ENCODE measurements around the gene PTPRK. TPM values are rescaled to one million over a fixed set of nuclear protein-coding genes. Genes with fewer than 3 reads are reported as not detected.

The PTPRK gene
- total RNA-seq (2014; rRNA removed; shearing (Covaris generic)) = 36.9 and 44.0 TPM in 2 replicates

DNA sequence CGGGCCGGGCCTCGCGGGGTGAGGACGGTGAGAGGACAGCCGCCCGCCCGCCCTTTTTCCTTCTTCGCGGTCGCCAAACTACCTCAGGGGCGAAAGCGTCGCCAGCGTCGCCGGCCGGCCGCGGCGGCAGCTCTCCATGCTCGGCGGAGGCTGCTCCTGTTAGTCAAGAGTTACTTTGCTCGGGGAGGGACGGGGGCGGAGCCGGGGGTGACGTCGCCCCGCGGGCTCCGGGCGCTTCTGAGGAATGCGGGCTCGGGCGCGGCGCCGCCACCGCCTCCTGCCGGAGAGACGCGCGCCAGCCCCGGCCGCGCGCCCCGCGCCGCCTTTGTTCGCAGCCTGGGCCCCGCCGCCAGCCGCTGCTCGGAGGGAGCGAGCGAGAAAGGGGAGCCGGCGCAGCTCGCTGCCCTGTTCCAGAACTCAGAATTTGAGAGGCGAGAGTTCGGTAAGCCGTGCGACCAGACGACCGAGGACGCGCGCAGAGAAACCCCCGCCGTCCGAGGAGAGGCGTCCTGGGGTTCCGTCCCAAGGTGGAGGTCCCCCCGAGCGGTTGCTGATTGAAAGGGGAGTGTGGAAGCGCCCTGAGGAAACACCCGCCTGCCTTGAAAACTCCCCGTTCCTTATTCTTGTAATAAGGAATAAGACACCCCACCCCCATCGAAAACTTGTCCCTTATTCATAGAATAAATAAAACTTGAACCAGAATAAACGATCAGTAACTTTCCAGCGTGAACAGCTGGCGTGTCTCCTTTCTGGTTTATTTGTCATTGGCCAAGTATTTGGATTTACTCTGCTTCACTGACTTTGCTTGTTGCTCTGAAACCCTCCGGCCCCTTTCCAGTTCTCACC lies at the start of gene PTPRK:
TSS of gene PTPRK (minus strand) at position 164 of the 846 bp plus-strand sequence. CDS start 241 bp downstream, outside the sequence.
- no peaks in the 10 kb centered on the region for H3K27me3 ChIP-seq (ENCODE audit: control insufficient read depth, insufficient read depth, low read length)
- DNase-seq = peak; percentile 91
- H3K4me3 ChIP-seq (ENCODE audit: insufficient read depth, low read depth, low read length) = peak within 1 kb of the TSS; percentile 91
- no peaks in the 10 kb centered on the region for H3K36me3 ChIP-seq (replicated peaks; ENCODE audit: control insufficient read depth, insufficient read depth, low read length)

DNA sequence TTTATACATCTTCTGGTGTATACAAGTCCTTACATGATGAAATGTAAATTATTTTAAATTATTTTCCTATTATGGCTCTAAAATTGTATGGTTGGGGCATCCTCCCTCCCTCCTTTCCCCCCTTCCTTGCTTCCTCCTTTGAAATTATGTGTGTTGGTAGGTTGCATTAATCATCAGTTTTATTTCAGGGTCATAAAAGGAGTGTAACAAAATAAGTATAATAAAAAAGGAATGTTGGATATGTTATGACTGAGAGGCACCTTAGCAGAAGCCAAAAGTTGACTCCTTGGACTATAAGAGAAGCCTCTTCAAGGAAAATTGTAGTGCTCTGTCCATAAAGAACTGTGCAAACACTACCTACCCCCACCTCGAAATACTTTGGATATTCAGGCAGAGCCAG lies 46.6 kb upstream of the PTPRK start:
- Histone ChIP-seq H3K4me3 (ENCODE audit: insufficient read depth, low read depth, low read length) (no peak overlapping the region), H3K27me3 (ENCODE audit: control insufficient read depth, insufficient read depth, low read length) (no peaks in the 10 kb centered on the region), H3K36me3 (replicated peaks; ENCODE audit: control insufficient read depth, insufficient read depth, low read length) (no peaks in the 10 kb centered on the region)
- DNase-seq = no peak

DNA sequence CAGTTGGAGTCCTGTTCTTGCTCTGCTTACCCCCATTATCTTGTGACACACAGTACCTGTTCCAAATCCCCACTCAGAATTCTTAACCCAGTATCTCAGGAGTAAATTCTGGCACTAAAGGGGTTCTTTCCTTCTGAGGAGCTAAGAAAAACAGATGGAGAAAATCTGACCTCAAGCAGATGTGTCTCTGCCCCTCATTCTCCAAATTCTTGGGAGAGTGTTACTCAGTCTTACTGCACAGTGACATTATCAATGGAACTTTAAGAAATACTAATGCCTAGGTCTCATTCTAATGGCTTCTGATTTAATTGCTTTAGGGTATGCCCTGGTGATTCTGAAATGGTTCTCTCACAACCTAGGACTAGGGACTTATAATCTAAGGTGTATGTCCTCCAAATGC lies 40.6 kb upstream of the PTPRK start:
- no peak for DNase-seq
- no peak overlapping the region for H3K4me3 ChIP-seq (ENCODE audit: insufficient read depth, low read depth, low read length)
- H3K36me3 ChIP-seq (replicated peaks; ENCODE audit: control insufficient read depth, insufficient read depth, low read length) = no peaks in the 10 kb centered on the region
- no peaks in the 10 kb centered on the region for H3K27me3 ChIP-seq (ENCODE audit: control insufficient read depth, insufficient read depth, low read length)

DNA sequence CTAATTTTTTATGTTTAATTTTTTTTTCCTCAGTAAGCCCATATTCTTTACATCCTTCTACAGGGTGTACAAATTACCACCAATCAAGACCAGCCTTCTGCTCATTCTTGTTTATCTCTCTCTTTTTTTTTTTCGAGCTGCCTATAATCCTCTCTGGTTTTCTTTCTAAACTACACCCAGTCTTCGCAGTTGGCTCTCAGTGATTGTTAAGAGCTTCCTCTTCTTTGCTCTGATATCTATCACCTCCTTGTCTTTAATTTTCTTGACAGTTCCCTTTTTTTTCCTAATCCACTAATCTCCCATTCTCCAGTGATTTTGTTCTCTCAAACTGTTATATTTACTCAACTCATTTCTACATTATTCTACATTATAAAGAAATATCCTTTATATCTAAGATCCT lies 38.5 kb upstream of the PTPRK start:
- H3K36me3 ChIP-seq (replicated peaks; ENCODE audit: control insufficient read depth, insufficient read depth, low read length) = no peaks in the 10 kb centered on the region
- no peak for DNase-seq
- no peaks in the 10 kb centered on the region for H3K27me3 ChIP-seq (ENCODE audit: control insufficient read depth, insufficient read depth, low read length)

GRCh38 chr6:128558021-128558420 lies 37.6 kb upstream of the PTPRK start:
- no peak for DNase-seq
- H3K4me3 ChIP-seq (ENCODE audit: insufficient read depth, low read depth, low read length) = no peak overlapping the region
- H3K36me3 ChIP-seq (replicated peaks; ENCODE audit: control insufficient read depth, insufficient read depth, low read length) = no peaks in the 10 kb centered on the region
- no peaks in the 10 kb centered on the region for H3K27me3 ChIP-seq (ENCODE audit: control insufficient read depth, insufficient read depth, low read length)

More for the DNA sequence above, 38.5 kb upstream of the PTPRK start:
- no peak overlapping the region for H3K4me3 ChIP-seq (ENCODE audit: insufficient read depth, low read depth, low read length)

GRCh38 chr6:128557081-128557480 lies 36.7 kb upstream of the PTPRK start:
- Histone ChIP-seq H3K27me3 (ENCODE audit: control insufficient read depth, insufficient read depth, low read length) (no peaks in the 10 kb centered on the region), H3K4me3 (ENCODE audit: insufficient read depth, low read depth, low read length) (no peak overlapping the region), H3K36me3 (replicated peaks; ENCODE audit: control insufficient read depth, insufficient read depth, low read length) (no peaks in the 10 kb centered on the region)
- no peak for DNase-seq

DNA sequence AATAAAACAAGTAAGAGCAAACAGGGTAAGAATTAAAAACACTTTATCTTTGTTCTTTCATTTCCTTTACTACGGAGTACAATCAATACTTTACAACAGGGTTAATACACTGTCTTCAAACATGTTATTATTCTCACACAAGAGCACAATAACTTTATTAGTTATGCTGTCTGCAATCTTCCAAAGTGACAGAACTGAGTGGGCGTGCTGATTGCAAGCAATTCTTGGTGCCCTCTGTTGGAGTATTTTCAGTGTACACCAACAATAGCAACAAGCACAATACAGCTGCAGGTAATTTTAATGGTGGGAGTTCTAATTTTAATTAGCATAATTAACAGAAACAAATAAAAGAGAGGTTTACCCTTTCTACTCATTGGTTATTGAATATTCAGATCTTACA lies 33.9 kb upstream of the PTPRK start:
- Histone ChIP-seq H3K27me3 (ENCODE audit: control insufficient read depth, insufficient read depth, low read length) (no peaks in the 10 kb centered on the region), H3K4me3 (ENCODE audit: insufficient read depth, low read depth, low read length) (no peak overlapping the region), H3K36me3 (replicated peaks; ENCODE audit: control insufficient read depth, insufficient read depth, low read length) (no peaks in the 10 kb centered on the region)
- no peak for DNase-seq

- Histone ChIP-seq H3K27me3 (ENCODE audit: control insufficient read depth, insufficient read depth, low read length) (no peaks in the 10 kb centered on the region), H3K4me3 (ENCODE audit: insufficient read depth, low read depth, low read length) (no peak overlapping the region), H3K36me3 (replicated peaks; ENCODE audit: control insufficient read depth, insufficient read depth, low read length) (no peaks in the 10 kb centered on the region)
- DNase-seq = no peak
Measured at GRCh38 chr6:128541261-128541660, 20.9 kb upstream of the PTPRK start.

- Histone ChIP-seq H3K36me3 (replicated peaks; ENCODE audit: control insufficient read depth, insufficient read depth, low read length) (no peaks in the 10 kb centered on the region), H3K27me3 (ENCODE audit: control insufficient read depth, insufficient read depth, low read length) (no peaks in the 10 kb centered on the region), H3K4me3 (ENCODE audit: insufficient read depth, low read depth, low read length) (no peak overlapping the region)
- no peak for DNase-seq
Measured at GRCh38 chr6:128538763-128539162, 18.4 kb upstream of the PTPRK start.

- no peak for DNase-seq
- H3K27me3 ChIP-seq (ENCODE audit: control insufficient read depth, insufficient read depth, low read length) = no peaks in the 10 kb centered on the region
Measured at GRCh38 chr6:128532827-128533226, 12.4 kb upstream of the PTPRK start.

DNA sequence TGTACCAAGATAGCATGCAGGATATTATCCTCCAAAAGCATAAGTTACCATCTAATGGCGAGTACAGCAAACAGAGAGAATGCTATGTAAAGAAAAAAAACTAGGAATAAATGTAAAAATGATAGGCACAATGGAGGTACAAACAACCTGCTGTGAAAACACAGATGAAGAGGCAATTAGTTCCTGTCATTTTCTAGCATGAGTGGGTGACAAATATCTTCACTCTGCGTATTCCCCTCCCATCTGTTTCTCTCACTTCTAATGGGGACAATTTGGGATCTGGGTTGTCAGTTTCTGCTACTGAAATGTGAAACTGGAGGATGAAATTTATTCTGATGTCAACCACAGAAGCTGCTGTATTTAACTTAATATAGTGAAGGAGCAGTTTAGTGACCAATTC lies 11.7 kb upstream of the PTPRK start:
- no peak for DNase-seq
- Histone ChIP-seq H3K27me3 (ENCODE audit: control insufficient read depth, insufficient read depth, low read length) (no peaks in the 10 kb centered on the region), H3K4me3 (ENCODE audit: insufficient read depth, low read depth, low read length) (no peak overlapping the region), H3K36me3 (replicated peaks; ENCODE audit: control insufficient read depth, insufficient read depth, low read length) (no peaks in the 10 kb centered on the region)

More at GRCh38 chr6:128532827-128533226, 12.4 kb upstream of the PTPRK start:
- no peaks in the 10 kb centered on the region for H3K36me3 ChIP-seq (replicated peaks; ENCODE audit: control insufficient read depth, insufficient read depth, low read length)
- H3K4me3 ChIP-seq (ENCODE audit: insufficient read depth, low read depth, low read length) = no peak overlapping the region

DNA sequence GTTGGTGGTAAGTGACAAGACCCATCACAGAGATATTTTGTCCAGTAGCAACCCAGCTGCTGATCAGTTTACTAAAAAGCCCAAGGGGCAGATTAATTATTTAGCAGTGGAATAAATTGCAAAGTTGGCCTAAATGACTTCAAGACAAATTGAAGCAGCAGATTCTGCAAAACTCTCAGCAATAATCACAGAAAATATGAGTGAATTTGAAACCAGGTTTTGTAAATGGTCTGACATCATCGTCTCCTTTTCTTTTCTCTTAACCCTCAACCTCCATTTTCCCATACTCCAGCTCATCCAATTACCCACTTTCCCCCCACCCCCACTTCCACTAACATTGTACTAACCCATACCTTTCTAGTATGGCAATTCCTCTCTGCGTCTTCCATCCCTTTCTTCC lies 11.3 kb upstream of the PTPRK start:
- H3K36me3 ChIP-seq (replicated peaks; ENCODE audit: control insufficient read depth, insufficient read depth, low read length) = no peaks in the 10 kb centered on the region
- no peak overlapping the region for H3K4me3 ChIP-seq (ENCODE audit: insufficient read depth, low read depth, low read length)
- no peak for DNase-seq
- H3K27me3 ChIP-seq (ENCODE audit: control insufficient read depth, insufficient read depth, low read length) = no peaks in the 10 kb centered on the region

- H3K36me3 ChIP-seq (replicated peaks; ENCODE audit: control insufficient read depth, insufficient read depth, low read length) = no peaks in the 10 kb centered on the region
- no peaks in the 10 kb centered on the region for H3K27me3 ChIP-seq (ENCODE audit: control insufficient read depth, insufficient read depth, low read length)
- no peak overlapping the region for H3K4me3 ChIP-seq (ENCODE audit: insufficient read depth, low read depth, low read length)
- DNase-seq = no peak
Measured at GRCh38 chr6:128528241-128528640, 7.8 kb upstream of the PTPRK start.

DNA sequence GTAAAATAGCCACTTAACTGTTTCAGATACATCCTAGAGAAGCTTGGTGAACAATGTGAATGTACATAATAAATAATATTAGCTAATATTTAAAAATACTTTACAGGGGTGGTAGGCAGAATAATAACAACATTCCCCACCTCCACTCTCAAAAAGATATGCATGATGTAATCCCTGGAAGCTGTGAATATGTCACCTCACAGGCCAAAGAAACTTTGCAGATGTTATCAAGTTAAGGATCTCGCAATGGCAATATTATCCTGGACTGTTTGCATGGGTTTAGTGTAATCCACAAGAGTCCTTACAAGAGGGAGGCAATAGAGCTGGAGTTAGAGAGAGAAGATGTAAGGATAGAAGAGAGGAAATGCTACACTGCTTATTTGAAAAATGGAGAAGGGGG lies 7.0 kb upstream of the PTPRK start:
- no peaks in the 10 kb centered on the region for H3K27me3 ChIP-seq (ENCODE audit: control insufficient read depth, insufficient read depth, low read length)
- DNase-seq = no peak
- no peak overlapping the region for H3K4me3 ChIP-seq (ENCODE audit: insufficient read depth, low read depth, low read length)
- H3K36me3 ChIP-seq (replicated peaks; ENCODE audit: control insufficient read depth, insufficient read depth, low read length) = no peaks in the 10 kb centered on the region

DNA sequence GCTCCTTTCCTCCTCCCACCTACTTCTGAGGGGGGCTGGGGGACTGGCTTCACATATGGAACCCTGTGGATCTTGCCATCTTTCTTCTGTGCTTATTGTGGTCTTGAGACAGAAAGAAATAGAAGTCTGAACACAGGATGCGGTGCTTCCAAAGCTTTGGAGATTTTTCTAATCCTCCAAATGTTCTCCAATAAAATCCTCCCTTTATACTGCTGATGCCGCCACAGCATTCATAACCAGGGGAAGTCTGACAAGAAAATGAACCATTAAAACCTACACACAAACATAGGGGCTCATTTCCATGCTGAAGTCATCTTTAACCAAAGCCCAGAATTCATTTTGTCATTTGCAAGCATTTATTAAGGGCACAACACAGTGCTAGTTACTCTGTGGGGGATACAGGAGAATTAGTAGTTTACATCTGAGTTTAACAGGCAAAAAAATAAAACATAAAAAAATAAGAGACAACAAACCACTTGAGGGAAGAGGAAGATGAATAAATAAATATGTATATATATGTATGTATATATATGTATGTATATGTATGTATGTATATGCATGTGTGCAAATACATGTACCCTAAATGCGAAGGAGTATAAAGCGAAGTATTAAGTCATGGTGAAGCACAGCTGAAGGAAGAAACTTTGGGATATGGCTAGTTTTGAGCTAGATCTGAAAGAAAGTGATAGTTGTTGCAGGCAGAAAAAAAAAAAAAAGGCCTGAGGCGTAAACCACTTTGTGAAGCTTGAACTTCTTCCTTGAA lies 5.9 kb upstream of the PTPRK start:
- Histone ChIP-seq H3K27me3 (ENCODE audit: control insufficient read depth, insufficient read depth, low read length) (no peaks in the 10 kb centered on the region), H3K4me3 (ENCODE audit: insufficient read depth, low read depth, low read length) (no peak overlapping the region), H3K36me3 (replicated peaks; ENCODE audit: control insufficient read depth, insufficient read depth, low read length) (no peaks in the 10 kb centered on the region)
- DNase-seq = no peak
